Measurements from ENCODE around the gene ADD1. TPM values are rescaled to one million over a fixed set of nuclear protein-coding genes. Genes with fewer than 3 reads are reported as not detected.
A peak's percentile ranks its signal among the peaks of the same experiment; 100 is the strongest.
"Not testable (repeated sequence)": the region's sequence is repeated elsewhere in the genome, so short reads cannot be mapped to it uniquely, and the experiment has no call there.

Gene ADD1
- total RNA-seq, 1 donor from 2014 or later, result 212 TPM

- Histone ChIP-seq H3K4me3 (no peak overlapping the region), H3K36me3 (peaks cover 96% of the 10 kb centered on the region), H3K9me3 (replicated peaks) (no peaks in the 10 kb centered on the region), H3K27ac (replicated peaks) (no peak overlapping the region), H3K27me3 (ENCODE audit: low read depth) (no peaks in the 10 kb centered on the region), H3K4me1 (peaks cover 13% of the 10 kb centered on the region)
- TF ChIP-seq CTCF (IDR thresholded peaks at IDR 0.05; ENCODE audit: borderline replicate concordance), result no peak
- intact Hi-C loops (cut with micrococcal nuclease), result no loop called here
- no peak for DNase-seq
Measured at GRCh38 chr4:2943364-2944090, 99.9 kb downstream of the ADD1 start.

- intact Hi-C loops (cut with micrococcal nuclease), result no loop called here
- H3K27me3 ChIP-seq (ENCODE audit: low read depth), result no peaks in the 10 kb centered on the region
- no peak for DNase-seq
- H3K36me3 ChIP-seq, result peaks cover 96% of the 10 kb centered on the region
- no peaks in the 10 kb centered on the region for H3K9me3 ChIP-seq (replicated peaks)
- no peak for TF ChIP-seq CTCF (IDR thresholded peaks at IDR 0.05; ENCODE audit: borderline replicate concordance)
- H3K27ac ChIP-seq (replicated peaks), result no peak overlapping the region
- H3K4me1 ChIP-seq, result peaks cover 16% of the 10 kb centered on the region
- no peak overlapping the region for H3K4me3 ChIP-seq
Measured at GRCh38 chr4:2944091-2944482, 100.4 kb downstream of the ADD1 start.

- TF ChIP-seq CTCF (IDR thresholded peaks at IDR 0.05; ENCODE audit: borderline replicate concordance), result no peak
- intact Hi-C loops (cut with micrococcal nuclease), result no loop called here
- Histone ChIP-seq H3K9me3 (replicated peaks) (no peaks in the 10 kb centered on the region), H3K4me3 (no peak overlapping the region), H3K4me1 (peaks cover 16% of the 10 kb centered on the region), H3K27me3 (ENCODE audit: low read depth) (no peaks in the 10 kb centered on the region), H3K36me3 (peaks cover 96% of the 10 kb centered on the region), H3K27ac (replicated peaks) (no peak overlapping the region)
- DNase-seq, result no peak
Measured at GRCh38 chr4:2944586-2945526, 101.2 kb downstream of the ADD1 start.

GRCh38 chr4:2945619-2946604 lies 102.3 kb downstream of the ADD1 start:
- intact Hi-C loops (cut with micrococcal nuclease); H3K4me3 ChIP-seq; DNase-seq; H3K27ac ChIP-seq (replicated peaks); H3K9me3 ChIP-seq (replicated peaks); H3K27me3 ChIP-seq (ENCODE audit: low read depth): not testable (repeated sequence)
- peaks cover 96% of the 10 kb centered on the region for H3K36me3 ChIP-seq
- peaks cover 16% of the 10 kb centered on the region for H3K4me1 ChIP-seq

GRCh38 chr4:2946812-2947600 lies 103.4 kb downstream of the ADD1 start:
- Histone ChIP-seq H3K27ac (replicated peaks) (peak overlapping the region; percentile 47), H3K27me3 (ENCODE audit: low read depth) (no peaks in the 10 kb centered on the region)
- intact Hi-C loops (cut with micrococcal nuclease), result no loop called here

More at GRCh38 chr4:2946812-2947600, 103.4 kb downstream of the ADD1 start:
- H3K4me3 ChIP-seq, result no peak overlapping the region
- peaks cover 96% of the 10 kb centered on the region for H3K36me3 ChIP-seq
- no peak for DNase-seq
- peaks cover 16% of the 10 kb centered on the region for H3K4me1 ChIP-seq
- TF ChIP-seq CTCF (IDR thresholded peaks at IDR 0.05; ENCODE audit: borderline replicate concordance), result no peak
- no peaks in the 10 kb centered on the region for H3K9me3 ChIP-seq (replicated peaks)
